ENCODE data around the gene CASP14.

- TF ChIP-seq, protein P1, sequence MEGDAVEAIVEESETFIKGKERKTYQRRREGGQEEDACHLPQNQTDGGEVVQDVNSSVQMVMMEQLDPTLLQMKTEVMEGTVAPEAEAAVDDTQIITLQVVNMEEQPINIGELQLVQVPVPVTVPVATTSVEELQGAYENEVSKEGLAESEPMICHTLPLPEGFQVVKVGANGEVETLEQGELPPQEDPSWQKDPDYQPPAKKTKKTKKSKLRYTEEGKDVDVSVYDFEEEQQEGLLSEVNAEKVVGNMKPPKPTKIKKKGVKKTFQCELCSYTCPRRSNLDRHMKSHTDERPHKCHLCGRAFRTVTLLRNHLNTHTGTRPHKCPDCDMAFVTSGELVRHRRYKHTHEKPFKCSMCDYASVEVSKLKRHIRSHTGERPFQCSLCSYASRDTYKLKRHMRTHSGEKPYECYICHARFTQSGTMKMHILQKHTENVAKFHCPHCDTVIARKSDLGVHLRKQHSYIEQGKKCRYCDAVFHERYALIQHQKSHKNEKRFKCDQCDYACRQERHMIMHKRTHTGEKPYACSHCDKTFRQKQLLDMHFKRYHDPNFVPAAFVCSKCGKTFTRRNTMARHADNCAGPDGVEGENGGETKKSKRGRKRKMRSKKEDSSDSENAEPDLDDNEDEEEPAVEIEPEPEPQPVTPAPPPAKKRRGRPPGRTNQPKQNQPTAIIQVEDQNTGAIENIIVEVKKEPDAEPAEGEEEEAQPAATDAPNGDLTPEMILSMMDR (conservative IDR thresholded peaks at IDR 0.05) = peak; percentile 85
- TF ChIP-seq EZH2 (IDR thresholded peaks at IDR 0.05; ENCODE audit: low read depth) = no peak
These were observed 52.3 kb downstream of the CASP14 start for GRCh38 chr19:15101479-15102082.
